HG03558 (cell line): ENCODE measurements around the gene ASIC3.
"Not testable (repeated sequence)": the region's sequence is repeated elsewhere in the genome, so short reads cannot be mapped to it uniquely, and the experiment has no call there.

Source experiments
- ATAC-seq: cut with Tn5 transposase; IDR thresholded peaks from one replicate; pipeline ENCODE4 v1.9.1; 2021; ENCODE audit warnings: moderate number of reproducible peaks; ENCODE audit not compliant: unreplicated experiment; ENCODE audit errors: extremely low read depth

Gene ASIC3

GRCh38 chr7:151031011-151031410 is 17.3 kb upstream of the ASIC3 start:
- ATAC-seq = no peak

- ATAC-seq = no peak
These were observed 15.1 kb upstream of the ASIC3 start for GRCh38 chr7:151032936-151033863.

- ATAC-seq = no peak
These were observed 14.5 kb upstream of the ASIC3 start for GRCh38 chr7:151033864-151034249.

GRCh38 chr7:151034312-151035025 is 13.9 kb upstream of the ASIC3 start:
- no peak for ATAC-seq

- ATAC-seq = no peak
These were observed 13.2 kb upstream of the ASIC3 start for GRCh38 chr7:151035026-151035717.

- ATAC-seq = no peak
These were observed 12.4 kb upstream of the ASIC3 start for GRCh38 chr7:151035902-151036301.

- ATAC-seq = no peak
These were observed 9.1 kb upstream of the ASIC3 start for GRCh38 chr7:151038951-151039849.

GRCh38 chr7:151039850-151040548 is 8.3 kb upstream of the ASIC3 start:
- no peak for ATAC-seq

- ATAC-seq = no peak
These were observed 7.5 kb upstream of the ASIC3 start for GRCh38 chr7:151040616-151041375.

- not testable (repeated sequence) for ATAC-seq
These were observed 4.9 kb upstream of the ASIC3 start for GRCh38 chr7:151043449-151043848.

GRCh38 chr7:151043959-151044358 is 4.4 kb upstream of the ASIC3 start:
- no peak for ATAC-seq

- ATAC-seq = no peak
These were observed 3.1 kb upstream of the ASIC3 start for GRCh38 chr7:151045262-151045661.

GRCh38 chr7:151045967-151046366 is 2.4 kb upstream of the ASIC3 start:
- ATAC-seq = no peak

GRCh38 chr7:151046603-151047573 is 1.4 kb upstream of the ASIC3 start:
- ATAC-seq = no peak

- no peak for ATAC-seq
These were observed 656 bp downstream of the ASIC3 start for GRCh38 chr7:151048911-151049463.

- no peak for ATAC-seq
These were observed 2.8 kb downstream of the ASIC3 start for GRCh38 chr7:151051108-151051507.

GRCh38 chr7:151053096-151053495 is 4.8 kb downstream of the ASIC3 start:
- no peak for ATAC-seq
